NCI-H128 (cell line): Measurements from ENCODE around the gene SLC39A6.
"Not testable (repeated sequence)": the region's sequence is repeated elsewhere in the genome, so short reads cannot be mapped to it uniquely, and the experiment has no call there.

ENCODE experiments used
- DNase-seq: peaks from one replicate; lab custom pipeline; 2025; ENCODE audit not compliant: unreplicated experiment; lab: John Stamatoyannopoulos, UW

The SLC39A6 gene

DNA sequence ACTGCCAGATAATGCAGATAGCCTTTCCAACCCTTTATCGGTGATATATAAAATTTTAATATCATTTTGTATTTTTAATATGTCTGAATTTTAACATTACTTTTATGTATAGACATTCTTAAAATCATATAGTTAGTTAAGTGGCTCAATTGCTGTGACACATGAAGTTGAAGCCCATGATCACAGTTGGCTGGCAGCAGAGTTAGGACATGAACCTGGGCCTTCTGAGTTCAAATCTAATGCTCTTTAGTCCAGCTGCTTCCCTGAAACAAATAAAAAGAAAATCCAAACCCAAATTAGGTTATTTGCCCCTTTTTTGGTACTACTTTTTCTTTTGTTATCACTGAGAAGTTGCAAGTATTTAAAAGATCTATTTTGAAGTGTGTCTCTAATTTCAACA lies 6.1 kb upstream of the SLC39A6 start:
- no peak for DNase-seq

DNA sequence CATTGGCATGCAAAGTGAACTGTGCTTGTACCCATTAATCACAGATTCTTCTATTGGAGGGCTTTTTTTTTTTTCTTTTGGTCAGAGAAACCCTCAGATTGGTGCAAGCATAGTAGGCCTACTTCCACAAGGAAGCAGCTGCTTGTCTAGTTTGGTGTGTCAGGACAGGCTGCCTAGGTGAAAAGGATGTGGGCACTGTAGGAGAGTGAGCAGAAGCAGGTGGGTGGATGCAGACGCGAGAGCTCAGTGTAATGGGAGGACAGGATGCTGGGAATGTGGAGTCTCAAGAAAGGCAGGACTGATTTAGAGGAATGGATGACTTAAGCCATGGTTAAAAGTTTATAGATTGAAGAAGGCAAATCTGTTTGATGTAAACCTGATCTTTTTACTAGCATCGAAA lies 3.6 kb upstream of the SLC39A6 start:
- DNase-seq: no peak

DNA sequence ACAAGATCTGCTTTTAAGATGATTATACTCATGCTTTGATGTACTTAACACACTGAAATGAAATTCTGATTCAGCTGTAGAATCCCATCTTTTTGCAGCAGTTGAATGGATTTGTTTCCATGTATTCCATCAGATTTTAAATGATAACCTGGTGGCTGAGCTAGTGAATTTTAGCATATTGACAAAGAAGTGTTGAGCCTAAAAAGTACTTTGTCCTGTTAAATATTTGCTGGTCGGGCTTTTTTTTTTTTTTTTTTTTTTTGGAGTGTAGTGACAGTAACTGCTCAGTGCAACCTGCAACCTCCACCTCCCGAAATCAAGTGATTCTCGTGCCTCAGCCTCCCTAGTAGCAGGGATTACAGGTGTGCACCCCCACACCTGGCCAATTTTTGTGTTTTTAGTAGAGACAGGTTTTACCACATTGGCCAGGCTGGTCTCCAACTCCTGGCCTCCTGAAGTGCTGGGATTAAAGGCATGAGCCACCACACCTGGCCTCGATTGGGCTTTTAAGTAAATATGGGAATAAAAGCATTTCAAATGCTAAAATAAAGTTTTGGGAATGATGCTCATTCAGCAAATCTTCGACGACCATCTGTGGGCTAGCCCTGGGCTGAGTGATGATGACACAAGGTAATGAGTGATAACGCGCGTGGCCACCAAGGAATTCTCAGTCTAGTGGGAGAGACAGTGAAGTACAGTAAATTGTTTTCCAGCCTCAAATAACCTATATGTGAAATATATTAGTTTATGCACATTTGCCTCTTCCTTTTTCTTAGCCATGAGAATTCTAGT lies 2.7 kb upstream of the SLC39A6 start:
- no peak for DNase-seq

DNA sequence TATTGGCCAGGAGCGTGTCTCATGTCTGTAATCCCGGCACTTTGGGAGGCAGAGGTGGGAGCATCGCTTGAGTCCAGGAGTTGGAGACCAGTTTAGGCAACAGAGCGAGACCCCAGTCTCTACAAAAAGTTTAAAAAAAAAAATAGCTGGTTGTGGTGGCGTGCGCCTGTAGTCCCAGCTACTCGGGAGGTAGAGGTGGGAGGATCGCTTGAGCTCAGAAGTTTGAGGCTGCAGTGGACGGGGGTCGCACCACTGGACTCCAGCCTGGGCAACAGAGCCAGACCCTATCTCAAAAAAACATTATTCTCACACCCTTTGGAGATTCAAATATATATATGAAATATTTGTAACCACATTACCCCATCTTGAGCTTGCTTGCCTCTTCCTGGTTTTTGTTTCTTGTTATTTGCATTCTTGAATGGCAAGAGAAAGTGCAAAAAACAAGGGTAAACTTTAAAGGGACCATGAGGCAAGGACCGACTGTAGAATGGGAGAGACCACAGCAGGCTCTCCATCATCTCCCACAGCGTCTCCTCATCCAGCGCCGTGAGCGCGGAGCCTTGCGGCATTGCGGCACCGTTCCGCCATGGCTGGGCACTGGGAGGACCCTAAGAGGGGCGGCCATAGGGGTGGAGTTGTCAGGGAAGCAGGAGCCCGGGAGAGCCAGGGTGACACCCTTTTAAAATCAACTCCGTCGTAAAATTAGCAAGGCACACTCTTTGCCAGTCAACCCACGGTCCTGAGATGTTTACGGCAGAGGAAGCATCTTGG lies 1.9 kb upstream of the SLC39A6 start:
- no peak for DNase-seq

DNA sequence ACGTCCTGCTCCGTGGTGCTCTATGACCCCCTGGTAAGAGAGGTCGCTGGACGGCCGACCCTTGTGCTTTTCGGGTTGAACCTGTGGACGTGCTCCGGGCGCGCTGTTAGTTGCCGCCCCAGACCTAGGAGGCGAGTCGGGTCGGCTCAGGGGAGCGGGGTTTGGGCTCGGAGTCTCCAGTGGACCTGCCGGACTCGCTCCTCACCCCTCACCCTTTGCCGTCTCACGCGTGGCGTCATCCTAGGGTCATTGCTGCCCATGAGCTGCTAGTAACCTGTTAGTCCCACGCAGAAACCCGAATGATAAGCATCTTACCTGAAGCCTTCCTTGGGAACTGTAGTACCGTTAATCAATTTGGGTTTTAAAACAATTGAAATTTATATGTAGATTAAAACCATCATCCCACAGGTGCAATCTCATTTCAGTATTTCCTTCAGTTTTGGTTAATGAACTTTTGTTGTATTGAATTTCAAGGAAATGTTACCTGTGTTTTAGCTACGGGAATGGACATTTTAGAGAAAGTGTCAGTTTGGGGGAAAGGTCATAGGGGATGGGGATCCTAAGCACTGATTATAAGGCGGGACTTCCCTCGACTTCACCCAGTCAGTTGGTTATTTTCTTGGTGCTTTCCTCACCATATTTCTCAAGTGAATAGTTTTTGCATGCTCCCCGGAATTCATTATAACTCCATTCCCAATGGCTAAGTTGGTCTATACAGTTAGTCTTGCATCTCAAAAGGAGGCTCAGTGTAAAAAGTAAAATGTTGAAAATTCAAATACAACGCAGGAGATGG lies 1.1 kb upstream of the SLC39A6 start:
- no peak for DNase-seq

DNA sequence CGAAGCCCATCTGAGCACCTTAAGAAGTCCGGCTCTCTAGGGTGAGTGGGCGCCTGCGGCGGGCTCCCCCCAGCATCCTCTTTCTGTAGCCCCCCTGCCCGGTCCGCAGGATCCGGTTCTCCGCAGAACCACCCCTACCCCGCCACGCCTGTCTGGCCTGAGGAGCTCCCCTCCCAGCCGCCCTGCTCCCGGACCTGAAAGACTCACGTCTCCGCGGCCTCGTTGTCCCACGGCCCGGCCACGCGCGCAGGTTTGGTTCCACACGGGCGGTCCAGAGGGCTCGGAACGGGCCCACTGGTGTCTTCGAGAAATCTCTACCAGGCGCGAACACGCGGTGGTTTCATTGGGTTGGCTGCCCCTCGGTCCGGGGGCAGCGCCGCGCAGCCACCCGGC lies 237 bp downstream of the SLC39A6 start:
- DNase-seq: no peak

DNA sequence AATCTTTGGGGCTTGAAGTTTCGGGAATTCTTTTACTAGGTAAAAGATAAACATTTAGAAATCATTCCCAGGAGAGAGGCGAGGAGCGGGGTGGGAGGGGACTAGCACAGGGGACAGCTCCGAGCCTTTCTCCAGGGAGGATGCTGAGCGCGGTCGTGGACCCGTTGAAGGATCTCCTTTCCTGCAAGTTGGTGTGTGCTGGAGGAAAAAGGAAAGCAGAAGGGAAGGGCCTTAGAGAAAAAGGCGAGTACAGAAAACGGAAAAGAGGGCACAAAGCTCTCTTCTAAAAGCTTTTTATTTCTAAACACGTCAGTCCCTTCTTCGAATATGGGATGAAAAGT lies 640 bp downstream of the SLC39A6 start:
- DNase-seq: no peak

DNA sequence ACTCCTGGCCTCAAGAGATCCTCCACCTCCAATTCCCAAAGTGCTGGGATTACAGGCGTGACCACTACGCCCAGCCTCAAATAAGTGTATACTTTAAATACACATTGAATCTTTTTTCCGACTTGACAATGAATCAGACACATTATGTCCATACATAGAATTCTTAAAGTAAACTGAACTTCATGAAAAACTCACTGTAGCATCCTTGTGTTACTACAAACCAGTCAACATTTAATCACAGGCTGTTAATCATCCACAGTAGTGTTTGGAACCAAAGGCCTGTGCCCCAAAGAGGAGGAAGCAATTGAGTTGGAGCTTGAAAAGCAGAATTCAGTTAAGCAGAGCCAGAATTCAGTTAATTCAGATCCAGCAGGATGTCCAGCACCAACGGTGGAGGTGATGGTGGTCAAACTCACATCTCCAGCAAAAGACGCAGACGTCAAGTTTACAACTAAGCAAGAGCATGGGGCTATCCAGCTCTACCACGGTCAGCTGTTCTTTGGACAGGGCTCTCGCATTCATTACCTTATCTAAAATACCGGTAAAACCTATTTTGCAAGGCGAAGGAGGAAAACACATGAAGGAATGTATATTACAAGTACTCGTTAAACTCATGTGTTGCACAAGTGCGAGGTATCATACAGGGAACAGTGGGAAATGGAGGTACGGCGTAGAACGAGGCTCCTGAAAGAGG lies 1.2 kb downstream of the SLC39A6 start:
- no peak for DNase-seq

DNA sequence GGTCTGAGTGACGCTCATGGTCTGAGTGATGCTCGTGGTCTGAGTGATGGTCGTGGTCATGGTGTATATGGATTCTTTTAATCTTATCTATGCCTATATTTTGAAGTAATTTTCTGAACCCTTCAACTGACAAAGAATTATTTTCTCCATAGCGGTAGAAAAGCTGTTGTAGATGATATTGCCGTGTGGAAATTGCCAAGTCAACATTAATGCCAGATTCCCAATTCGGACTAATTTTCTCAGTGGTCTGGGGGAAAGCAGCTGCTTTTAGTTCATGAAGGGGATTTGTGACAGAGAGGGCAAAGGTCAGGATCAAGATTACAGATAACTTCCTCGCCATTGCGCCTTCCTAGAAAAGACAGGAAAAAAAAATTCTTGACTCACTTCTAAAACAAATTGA lies 2.5 kb downstream of the SLC39A6 start:
- no peak for DNase-seq

DNA sequence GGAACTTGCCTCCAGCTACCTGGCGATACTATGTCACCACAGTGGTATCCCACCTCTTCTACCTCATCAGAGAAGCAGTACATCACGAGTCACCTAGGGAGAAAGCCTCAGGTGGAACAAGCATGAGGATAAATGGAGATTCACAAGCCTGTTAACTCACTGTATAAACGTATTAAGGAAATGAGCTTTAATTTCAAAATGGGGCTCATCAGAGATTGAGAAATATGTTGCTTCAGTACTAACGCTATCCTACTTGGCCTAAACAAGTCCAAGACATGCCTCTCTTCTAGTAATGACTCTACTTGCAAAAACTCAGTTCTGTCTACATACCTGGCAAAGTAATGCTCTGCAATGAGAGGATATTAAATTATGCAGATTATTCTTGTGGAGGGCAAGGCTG lies 4.3 kb downstream of the SLC39A6 start:
- DNase-seq: no peak

DNA sequence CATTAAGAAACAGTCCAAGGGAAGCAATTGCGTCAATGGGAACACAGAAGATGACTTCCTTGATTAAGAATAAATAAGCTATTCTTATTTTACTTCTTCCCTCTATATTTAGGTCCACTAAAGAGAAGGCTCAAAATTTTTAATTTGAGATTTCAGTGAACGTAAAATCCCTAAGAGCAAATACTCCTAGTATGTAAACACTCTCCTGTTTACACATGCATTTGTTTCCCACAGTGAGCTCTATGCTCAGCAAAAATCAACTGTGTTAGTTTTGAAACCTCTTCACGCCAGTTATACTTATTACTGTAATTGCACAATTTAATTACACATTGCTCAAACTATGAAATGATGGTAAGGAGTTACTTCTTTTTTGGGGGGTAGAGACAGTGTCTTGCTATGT lies 8.8 kb downstream of the SLC39A6 start:
- no peak for DNase-seq

DNA sequence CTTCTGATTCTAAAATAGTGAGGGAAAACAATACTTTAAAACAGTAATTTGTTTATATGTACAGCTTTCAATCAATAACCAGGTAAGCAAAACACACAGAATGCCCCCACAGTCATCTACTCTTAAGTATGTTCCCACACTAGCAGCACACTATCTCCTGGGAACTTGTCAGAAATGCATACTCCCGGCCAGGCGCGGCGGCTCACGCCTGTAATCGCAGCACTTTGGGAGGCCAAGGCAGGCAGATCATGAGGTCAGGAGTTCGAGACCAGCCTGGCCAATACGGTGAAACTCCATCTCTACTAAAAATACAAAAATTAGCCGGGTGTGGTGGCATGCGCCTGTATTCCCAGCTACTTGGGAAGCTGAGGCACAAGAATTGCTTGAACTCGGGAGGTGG lies 12.4 kb downstream of the SLC39A6 start:
- not testable (repeated sequence) for DNase-seq

DNA sequence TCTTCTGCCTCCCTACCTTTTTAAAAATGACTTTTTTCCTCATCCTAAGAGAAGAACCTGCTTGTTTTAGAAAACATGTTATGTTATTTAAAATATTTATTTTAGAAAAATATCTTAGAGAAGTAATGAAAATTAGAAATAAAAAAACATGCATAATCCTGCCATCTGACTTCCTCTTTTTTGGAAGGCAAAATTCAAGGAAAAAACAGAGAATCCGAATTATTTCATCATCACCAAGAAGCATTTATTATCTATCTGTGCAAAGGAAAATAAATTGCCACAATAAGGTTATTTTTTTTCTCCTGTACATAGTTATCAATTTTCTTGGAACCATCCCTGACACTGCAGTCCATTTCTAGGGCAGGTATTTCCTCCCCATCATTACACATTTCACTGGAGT lies 14.4 kb downstream of the SLC39A6 start:
- no peak for DNase-seq

DNA sequence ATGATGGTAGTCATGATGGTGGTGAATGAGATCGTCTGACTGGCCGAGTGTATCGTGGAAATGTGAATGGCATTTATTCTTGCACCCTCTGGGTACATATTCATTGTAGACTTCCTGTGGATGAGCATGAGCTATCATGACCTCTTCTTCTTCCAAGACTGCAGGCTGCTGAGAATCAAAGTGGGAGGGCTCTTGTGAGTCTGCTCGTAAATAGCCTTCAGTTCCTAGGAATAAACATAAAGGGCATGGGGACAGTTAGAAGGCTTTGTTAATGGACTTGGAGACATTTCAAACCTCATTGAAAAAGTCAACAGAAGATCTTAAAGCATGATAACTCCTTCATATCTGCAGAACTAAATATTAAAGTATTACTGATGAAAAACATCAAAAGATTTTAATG lies 14.9 kb downstream of the SLC39A6 start:
- no peak for DNase-seq

DNA sequence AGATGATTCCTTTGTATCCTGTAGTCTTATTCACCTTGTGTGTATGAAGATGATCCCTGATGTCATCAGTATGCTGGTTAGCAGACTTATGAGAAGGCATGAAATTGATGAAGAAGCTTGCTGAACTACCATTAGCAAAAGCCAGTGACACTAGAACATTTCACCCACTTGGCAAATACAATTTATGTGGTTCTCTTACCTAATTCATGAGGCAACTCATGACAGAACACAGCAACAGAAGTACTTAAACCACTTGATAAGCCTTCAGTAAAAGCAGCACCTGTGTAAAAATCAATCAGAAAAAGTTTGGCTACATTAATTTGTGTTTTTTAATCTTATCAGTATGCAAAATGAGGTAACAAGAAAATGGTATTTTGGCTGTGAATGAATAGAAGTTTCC lies 16.8 kb downstream of the SLC39A6 start:
- DNase-seq: no peak

DNA sequence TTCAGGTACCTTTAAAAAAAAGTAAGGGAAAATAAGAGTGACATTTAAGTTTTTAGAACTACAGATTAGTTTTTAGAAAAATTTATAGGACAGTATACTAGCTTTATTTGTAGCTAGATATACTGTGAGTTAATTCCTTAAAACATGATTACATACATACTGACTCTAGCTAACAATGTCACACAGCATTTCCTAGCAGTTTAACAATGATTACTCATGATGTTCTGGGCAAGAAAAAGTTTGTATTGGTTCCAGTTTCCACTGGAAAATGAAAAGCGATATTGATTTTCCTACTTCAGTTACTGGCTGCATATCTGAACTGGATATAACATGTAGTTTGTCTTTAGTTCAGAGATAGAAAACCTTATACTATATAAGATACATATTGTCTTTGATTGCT lies 19.4 kb downstream of the SLC39A6 start:
- DNase-seq: no peak

DNA sequence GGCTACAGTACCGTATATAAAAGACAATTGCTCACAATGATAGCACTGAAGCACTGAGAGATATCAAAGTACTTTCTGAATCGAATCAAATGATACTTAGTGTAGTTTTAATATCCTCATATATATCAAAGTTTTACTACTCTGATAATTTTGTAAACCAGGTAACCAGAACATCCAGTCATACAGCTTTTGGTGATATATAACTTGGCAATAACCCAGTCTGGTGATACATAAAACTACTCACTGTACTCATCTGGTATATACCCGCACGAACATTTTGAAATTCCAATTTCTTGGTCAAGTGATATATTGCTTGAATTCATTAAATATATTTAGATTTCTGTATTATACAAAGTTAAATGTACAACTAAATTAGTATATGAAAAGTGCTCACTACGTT lies 20.5 kb downstream of the SLC39A6 start:
- no peak for DNase-seq

DNA sequence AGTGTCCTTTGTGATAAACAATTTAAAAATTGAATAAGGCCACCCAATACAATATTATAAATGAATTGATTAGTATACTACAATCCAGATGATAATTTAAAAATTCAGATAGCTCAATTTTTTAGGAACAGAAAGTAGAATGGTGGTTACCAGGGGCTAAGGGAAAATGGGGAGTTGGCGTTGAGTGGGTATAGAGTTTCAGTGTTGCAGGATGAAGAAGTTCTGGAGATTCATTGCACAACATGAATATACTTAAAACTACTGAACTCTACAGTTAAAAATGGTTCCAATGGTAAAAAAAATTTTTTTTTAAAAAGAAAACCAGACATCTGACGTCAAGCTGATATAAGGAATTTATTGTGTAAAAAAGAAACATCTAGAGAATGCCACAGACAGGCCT lies 20.9 kb downstream of the SLC39A6 start:
- DNase-seq: no peak

DNA sequence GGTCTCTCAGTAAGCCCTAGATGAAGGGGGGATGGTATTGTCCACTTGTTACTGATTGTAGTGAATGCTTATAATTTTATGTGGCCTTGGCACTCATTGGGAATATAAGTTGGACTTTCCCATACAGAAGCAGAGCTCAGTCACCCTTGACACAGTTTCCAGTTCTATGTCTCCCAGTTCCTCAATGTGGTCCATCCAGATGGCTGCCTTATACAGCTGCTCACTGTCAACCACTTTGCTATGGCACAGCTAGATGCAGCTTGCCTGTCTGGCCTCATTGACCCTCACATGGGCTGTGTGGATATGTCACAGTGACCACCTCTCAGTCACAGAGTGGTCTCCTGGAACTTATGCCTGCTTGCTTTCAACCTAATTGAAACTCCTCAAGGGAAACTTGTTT lies 21.7 kb downstream of the SLC39A6 start:
- no peak for DNase-seq

DNA sequence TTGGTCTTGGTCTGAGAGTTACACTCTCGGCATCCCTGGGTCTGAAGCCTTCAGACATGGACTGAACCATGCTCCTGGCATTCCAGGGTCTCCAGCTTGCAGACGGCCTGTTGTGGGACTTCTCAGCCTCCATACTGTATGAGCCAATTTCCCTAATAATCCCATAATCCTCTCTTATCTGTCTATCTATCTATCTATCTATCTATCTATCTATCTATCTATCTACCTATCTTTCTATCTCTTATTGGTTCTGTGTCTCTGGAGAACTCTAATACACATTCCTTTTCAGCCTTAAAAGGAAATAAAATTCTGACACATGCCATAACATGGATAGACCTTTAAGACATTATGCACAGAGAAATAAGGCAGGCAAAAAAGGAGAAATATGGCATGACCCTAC lies 24.4 kb downstream of the SLC39A6 start:
- no peak for DNase-seq

DNA sequence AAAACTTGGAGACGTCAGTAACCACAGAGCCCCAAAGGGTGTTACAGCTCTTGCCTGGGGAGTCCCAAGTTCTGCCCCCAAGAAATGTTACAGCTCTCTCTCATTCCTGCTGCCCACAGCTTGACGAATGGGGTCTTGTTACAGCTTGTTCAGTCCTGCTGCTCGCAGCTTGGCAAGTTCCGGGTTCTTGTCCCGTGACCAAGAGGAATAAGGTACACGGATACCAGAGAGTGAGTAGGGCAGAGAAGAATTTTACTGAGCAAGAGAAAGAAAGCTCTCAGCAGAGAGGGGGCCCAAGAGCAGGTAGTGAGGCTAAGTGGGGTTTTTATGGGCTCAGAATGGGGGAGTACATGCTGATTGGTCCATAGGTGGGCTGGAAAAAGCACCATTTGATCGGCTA lies 27.2 kb downstream of the SLC39A6 start:
- DNase-seq: no peak
